Endothelial cell (in vitro differentiated cells): Measurements from ENCODE around the gene CFAP58. TPM values are rescaled to one million over a fixed set of nuclear protein-coding genes. Genes with fewer than 3 reads are reported as not detected.

Experiments
- DNase-seq: peaks from one replicate; pipeline ENCODE4 v3.0.0; 2021; ENCODE audit warnings: low spot score
- H3K27ac Mint-ChIP-seq: one replicate; pipeline ENCODE4 v1.8.0; 2021; ENCODE audit warnings: mixed read lengths, inconsistent platforms; ENCODE audit not compliant: unreplicated experiment
- H3K27me3 Mint-ChIP-seq: one replicate; pipeline ENCODE4 v1.8.0; 2021; ENCODE audit warnings: mild to moderate bottlenecking, moderate library complexity, mixed read lengths, inconsistent platforms; ENCODE audit not compliant: unreplicated experiment
- H3K36me3 Mint-ChIP-seq: one replicate; pipeline ENCODE4 v1.8.0; 2021; ENCODE audit warnings: mild to moderate bottlenecking, low read depth, mixed read lengths, inconsistent platforms; ENCODE audit not compliant: unreplicated experiment
- H3K4me1 Mint-ChIP-seq: one replicate; pipeline ENCODE4 v1.8.0; 2021; ENCODE audit warnings: mild to moderate bottlenecking, mixed read lengths, inconsistent platforms; ENCODE audit not compliant: unreplicated experiment
- H3K4me3 Mint-ChIP-seq: one replicate; pipeline ENCODE4 v1.8.0; 2021; ENCODE audit warnings: mild to moderate bottlenecking, mixed read lengths, inconsistent platforms; ENCODE audit not compliant: unreplicated experiment
- H3K9me3 Mint-ChIP-seq: one replicate; pipeline ENCODE4 v1.8.0; 2021; ENCODE audit warnings: mixed read lengths, inconsistent platforms; ENCODE audit not compliant: unreplicated experiment
- total RNA-seq: library from RNA; stranded (reverse); fragmentation: NEBNext Ultra II Directional; extraction: Animal tissue kit (Norgen Biotek cat#: 25700); gene quantifications from one replicate; pipeline ENCODE4 v1.2.1, GENCODE V29; 2021; ENCODE audit not compliant: unreplicated experiment
- TF ChIP-seq, protein P1 (sequence below): fragments of 200-600 bp; sonication (generic); IDR thresholded peaks from one replicate; pipeline ENCODE4 v1.5.0; 2021; ENCODE audit warnings: antibody characterized with exemption; ENCODE audit not compliant: unreplicated experiment

CFAP58 gene
- total RNA-seq, 1 donor from 2014 or later = 0.28 TPM

DNA sequence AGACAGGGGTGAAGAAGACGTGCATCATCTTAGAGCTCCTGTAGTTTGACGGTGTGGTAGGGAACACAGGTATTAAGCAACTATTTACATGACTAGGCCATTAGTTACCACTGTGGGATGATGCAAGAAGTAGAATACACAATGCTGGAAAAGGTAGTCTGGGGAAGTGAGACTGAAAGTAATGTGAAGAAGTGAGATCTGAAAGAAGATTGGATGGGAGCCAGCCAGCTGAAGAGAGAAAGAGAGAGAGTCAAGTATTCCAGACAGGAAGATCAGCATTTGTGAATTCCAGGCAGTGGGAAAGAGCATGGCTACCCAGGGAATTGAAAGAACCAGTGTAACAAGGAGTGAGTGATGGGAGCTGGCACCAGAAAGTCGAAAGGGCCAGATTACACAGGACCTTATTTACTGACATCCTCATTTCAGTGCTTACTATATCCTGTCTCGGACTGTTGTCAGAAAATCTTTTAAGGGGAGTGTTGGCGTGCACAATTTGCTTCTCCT is 4.0 kb upstream of the CFAP58 start:
- Mint-ChIP-seq H3K27ac (no peak overlapping the region), H3K4me1 (peaks cover 9% of the 10 kb centered on the region)
- DNase-seq = no peak

DNA sequence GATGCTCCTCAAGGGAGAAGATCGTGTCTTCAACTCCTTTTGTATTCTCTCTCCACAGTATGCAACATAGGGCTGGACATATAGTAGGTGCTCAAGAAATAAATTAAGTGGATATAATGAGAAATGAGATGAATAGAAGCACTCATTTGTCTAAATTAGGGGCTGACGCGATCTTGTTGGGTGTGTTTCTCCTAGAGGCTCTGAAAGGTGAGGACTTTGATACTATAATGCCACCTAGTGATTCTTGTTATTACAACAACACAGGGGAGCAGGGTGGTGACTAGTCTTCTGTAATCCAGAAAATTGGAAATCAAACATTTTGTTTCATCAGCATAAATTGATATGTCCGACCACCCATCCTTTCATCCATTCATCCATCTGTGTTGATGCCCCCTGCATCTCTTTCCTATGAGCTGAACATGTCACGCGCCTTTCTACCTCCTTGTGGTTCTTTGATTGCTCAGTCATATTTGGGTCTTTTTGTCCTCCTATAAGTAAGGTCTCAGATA is 3.5 kb upstream of the CFAP58 start:
- no peak for DNase-seq
- H3K9me3 Mint-ChIP-seq = no peaks in the 10 kb centered on the region
- TF ChIP-seq, protein P1, sequence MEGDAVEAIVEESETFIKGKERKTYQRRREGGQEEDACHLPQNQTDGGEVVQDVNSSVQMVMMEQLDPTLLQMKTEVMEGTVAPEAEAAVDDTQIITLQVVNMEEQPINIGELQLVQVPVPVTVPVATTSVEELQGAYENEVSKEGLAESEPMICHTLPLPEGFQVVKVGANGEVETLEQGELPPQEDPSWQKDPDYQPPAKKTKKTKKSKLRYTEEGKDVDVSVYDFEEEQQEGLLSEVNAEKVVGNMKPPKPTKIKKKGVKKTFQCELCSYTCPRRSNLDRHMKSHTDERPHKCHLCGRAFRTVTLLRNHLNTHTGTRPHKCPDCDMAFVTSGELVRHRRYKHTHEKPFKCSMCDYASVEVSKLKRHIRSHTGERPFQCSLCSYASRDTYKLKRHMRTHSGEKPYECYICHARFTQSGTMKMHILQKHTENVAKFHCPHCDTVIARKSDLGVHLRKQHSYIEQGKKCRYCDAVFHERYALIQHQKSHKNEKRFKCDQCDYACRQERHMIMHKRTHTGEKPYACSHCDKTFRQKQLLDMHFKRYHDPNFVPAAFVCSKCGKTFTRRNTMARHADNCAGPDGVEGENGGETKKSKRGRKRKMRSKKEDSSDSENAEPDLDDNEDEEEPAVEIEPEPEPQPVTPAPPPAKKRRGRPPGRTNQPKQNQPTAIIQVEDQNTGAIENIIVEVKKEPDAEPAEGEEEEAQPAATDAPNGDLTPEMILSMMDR = no peak
- H3K27ac Mint-ChIP-seq = no peak overlapping the region
- H3K27me3 Mint-ChIP-seq = peaks cover 4% of the 10 kb centered on the region
- no peak overlapping the region for H3K4me3 Mint-ChIP-seq
- no peaks in the 10 kb centered on the region for H3K36me3 Mint-ChIP-seq
- peaks cover 9% of the 10 kb centered on the region for H3K4me1 Mint-ChIP-seq

More for the DNA sequence above, 4.0 kb upstream of the CFAP58 start:
- TF ChIP-seq, protein P1 = no peak
- peaks cover 4% of the 10 kb centered on the region for H3K27me3 Mint-ChIP-seq
- H3K9me3 Mint-ChIP-seq = no peaks in the 10 kb centered on the region
- no peak overlapping the region for H3K4me3 Mint-ChIP-seq
- H3K36me3 Mint-ChIP-seq = no peaks in the 10 kb centered on the region

DNA sequence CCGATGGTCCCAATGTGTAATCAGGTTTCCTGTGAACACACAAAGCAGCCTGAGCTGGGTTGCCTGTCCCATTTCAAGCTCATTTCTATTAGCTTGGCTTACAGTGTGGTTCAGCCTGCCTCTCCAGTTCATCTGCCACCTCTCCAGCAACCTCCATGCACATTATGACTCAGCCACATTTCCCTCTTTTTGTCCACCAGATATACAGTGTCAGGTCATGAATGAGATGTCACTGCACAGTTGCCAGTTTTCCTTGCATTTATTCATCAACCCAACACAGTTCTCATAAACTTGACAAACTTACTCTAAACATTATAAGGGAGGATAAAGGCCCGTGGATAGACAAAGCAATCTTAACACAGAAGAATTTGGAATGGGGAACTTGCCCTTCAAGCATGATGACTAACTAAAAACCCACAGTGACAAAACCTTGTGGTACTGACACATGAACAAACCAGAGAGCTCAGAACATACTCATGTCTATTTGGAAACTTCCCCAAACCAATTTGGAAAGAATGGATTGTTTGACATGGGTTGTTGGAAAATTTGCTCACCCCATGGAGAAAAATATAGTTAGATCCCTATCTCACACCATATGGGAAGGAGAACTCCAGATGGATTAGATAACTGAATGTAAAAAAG is 2.5 kb upstream of the CFAP58 start:
- peaks cover 3% of the 10 kb centered on the region for H3K27me3 Mint-ChIP-seq

GRCh38 chr10:104351919-104352318 is 1.7 kb upstream of the CFAP58 start:
- Mint-ChIP-seq H3K36me3 (no peaks in the 10 kb centered on the region), H3K4me1 (peaks cover 4% of the 10 kb centered on the region)

More for the DNA sequence above, 2.5 kb upstream of the CFAP58 start:
- TF ChIP-seq, protein P1 = no peak
- Mint-ChIP-seq H3K4me1 (peaks cover 4% of the 10 kb centered on the region), H3K36me3 (no peaks in the 10 kb centered on the region), H3K9me3 (no peaks in the 10 kb centered on the region), H3K4me3 (no peak overlapping the region), H3K27ac (no peak overlapping the region)
- no peak for DNase-seq

DNA sequence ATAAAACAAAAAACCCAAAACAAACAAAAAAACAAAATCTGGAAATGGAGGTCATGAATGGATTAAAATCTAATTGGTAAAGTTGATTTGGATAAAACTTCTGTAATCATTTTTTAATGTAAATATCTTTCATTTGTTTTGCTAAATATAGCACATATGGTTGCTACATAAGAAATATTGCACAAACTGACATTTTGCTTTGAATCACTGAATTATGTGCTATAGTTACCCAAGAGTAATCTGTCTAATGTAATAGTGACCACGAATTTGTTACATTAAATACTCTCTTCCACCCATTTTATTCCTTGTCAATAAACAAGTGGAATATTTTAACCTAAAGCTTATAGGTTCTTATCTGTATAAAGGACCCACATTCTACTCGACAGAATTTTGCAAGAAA is 6.2 kb downstream of the CFAP58 start:
- Mint-ChIP-seq H3K4me1 (no peaks in the 10 kb centered on the region), H3K27me3 (peaks cover 2% of the 10 kb centered on the region), H3K9me3 (no peaks in the 10 kb centered on the region), H3K4me3 (no peak overlapping the region), H3K36me3 (no peaks in the 10 kb centered on the region), H3K27ac (no peak overlapping the region)
- no peak for DNase-seq
- TF ChIP-seq, protein P1 = no peak

More at GRCh38 chr10:104351919-104352318, 1.7 kb upstream of the CFAP58 start:
- Mint-ChIP-seq H3K4me3 (no peak overlapping the region), H3K27ac (no peak overlapping the region), H3K9me3 (no peaks in the 10 kb centered on the region), H3K27me3 (peaks cover 3% of the 10 kb centered on the region)
- TF ChIP-seq, protein P1 = no peak
- no peak for DNase-seq
